CD4-positive, alpha-beta T cell treated with Interleukin-17A for 1 hour (primary cell): ENCODE results near the gene FAM170A.

Source experiments
- DNase-seq: peaks from one replicate; pipeline ENCODE4 v3.0.0-alpha.2; 2020

The FAM170A gene

GRCh38 chr5:119629339-119629738 lies at the start of gene FAM170A:
Gene FAM170A (plus strand): TSS chr5:119629558. CDS start chr5:119629769, 211 bp downstream.
- DNase-seq = no peak

GRCh38 chr5:119582987-119583386 lies 46.4 kb upstream of the FAM170A start:
- no peak for DNase-seq

GRCh38 chr5:119583684-119584083 lies 45.7 kb upstream of the FAM170A start:
- no peak for DNase-seq

- no peak for DNase-seq
Observed at GRCh38 chr5:119596046-119596445, 33.3 kb upstream of the FAM170A start.

GRCh38 chr5:119597728-119598298 lies 31.5 kb upstream of the FAM170A start:
- no peak for DNase-seq

GRCh38 chr5:119613937-119614336 lies 15.4 kb upstream of the FAM170A start:
- no peak for DNase-seq

- no peak for DNase-seq
Observed at GRCh38 chr5:119614838-119615237, 14.5 kb upstream of the FAM170A start.

- no peak for DNase-seq
Observed at GRCh38 chr5:119626086-119626485, 3.3 kb upstream of the FAM170A start.

- DNase-seq = no peak
Observed at GRCh38 chr5:119630752-119631440, 1.5 kb downstream of the FAM170A start.

GRCh38 chr5:119631660-119632059 lies 2.3 kb downstream of the FAM170A start:
- no peak for DNase-seq

GRCh38 chr5:119651486-119651885 lies 22.1 kb downstream of the FAM170A start:
- no peak for DNase-seq

- DNase-seq = peak; percentile 1
Observed at GRCh38 chr5:119655061-119655460, 25.7 kb downstream of the FAM170A start.

GRCh38 chr5:119656023-119656422 lies 26.7 kb downstream of the FAM170A start:
- DNase-seq = no peak

- no peak for DNase-seq
Observed at GRCh38 chr5:119666542-119666941, 37.2 kb downstream of the FAM170A start.

GRCh38 chr5:119678351-119679028 lies 49.1 kb downstream of the FAM170A start:
- no peak for DNase-seq

- no peak for DNase-seq
Observed at GRCh38 chr5:119680080-119680479, 50.7 kb downstream of the FAM170A start.

- DNase-seq = no peak
Observed at GRCh38 chr5:119681734-119682133, 52.4 kb downstream of the FAM170A start.

- DNase-seq = no peak
Observed at GRCh38 chr5:119682372-119682771, 53.0 kb downstream of the FAM170A start.
